Head of caudate nucleus (tissue), 42 donors: ENCODE results near the gene KRI1.

Experiments
- DNase-seq, 42 donors: peaks; one replicate each; pipeline versions ENCODE4 v3.0.0 to v3.0.0-alpha.2; 2020 to 2021; ENCODE audit warnings: mixed read lengths in 7 of 42
- intact Hi-C: fragments of 100-400 bp; cut with DNase I; formaldehyde crosslinking; loops from one replicate; pipeline ENCODE4 v1.15.0; 2022

The KRI1 gene

DNA sequence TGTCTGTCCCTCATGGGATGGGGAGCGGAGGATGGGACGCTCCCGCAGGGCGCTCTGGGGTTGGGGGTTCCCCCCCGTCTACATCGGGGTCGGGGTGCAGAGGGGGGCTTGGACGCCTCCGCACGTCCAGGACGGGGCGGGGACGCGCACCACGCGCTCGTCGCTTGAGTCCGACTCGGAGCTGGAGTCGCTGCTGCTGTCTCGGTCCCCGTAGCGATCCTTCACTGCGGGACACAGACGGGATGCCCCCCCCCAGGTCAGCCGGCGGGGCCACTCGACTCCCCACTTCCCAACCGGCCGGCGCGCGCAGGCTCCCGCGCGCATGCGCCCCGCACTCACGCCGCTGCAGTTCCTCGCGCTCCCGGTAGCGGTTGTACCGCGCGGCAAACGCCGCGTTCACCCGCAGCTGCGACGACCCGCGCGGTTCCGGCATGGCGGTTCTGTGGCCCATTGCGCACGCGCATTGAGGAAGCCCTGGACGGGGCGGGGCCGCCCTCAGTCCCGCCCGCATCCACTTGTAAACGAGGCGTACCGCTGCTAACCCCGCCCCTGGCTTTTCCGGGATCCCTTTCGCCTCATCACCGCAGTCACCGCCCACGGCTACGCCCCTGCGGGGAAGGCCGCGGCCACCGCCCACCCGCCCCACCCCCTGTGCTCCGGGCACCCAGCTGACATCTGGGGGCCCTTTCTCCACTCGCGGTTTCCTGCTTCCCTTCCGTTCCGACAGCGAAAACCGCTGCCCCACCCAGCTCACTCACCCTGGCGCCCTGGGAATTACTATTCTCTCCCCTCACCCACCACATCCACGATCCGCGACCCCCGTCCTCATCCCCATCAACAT, at the start of gene KRI1:
TSS of gene KRI1 (minus strand) at position 444 of the 841 bp plus-strand sequence. CDS start at position 433, 11 bp downstream.
- peak; percentile 94 to 99 (median 98) for DNase-seq
- intact Hi-C loops, result loop anchor here (5.0 to 10.0 kb wide), 2 partner anchors 63 to 161 kb away; partner anchors contain the start of genes CDC37 and KEAP1

- DNase-seq, result peak; percentile 47 to 89 (median 73)
- intact Hi-C loops, result no loop called here
Observed at GRCh38 chr19:10612499-10613119, 46.8 kb upstream of the KRI1 start.

DNA sequence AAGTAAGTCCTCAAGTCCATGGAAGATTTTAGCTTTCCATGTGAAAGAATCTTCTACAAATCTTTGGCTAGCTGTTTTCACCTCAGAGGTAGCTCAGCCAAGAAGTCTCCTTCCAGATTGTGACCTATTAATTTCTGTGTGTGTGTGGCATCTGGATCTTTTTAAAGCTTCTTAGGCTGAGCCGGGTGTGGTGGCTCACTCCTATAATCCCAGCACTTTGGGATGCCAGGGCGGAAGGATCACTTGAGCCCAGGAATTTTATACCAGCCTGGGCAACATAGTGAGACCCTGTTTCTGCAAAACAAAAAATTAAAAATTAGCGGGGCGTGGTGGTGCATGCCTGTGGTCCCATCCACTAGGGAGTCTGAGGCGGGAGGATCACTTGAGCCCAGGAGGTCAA, 46.1 kb upstream of the KRI1 start:
- DNase-seq, result no peak
- intact Hi-C loops, result no loop called here

GRCh38 chr19:10604460-10604980, 38.7 kb upstream of the KRI1 start:
- intact Hi-C loops, result no loop called here

DNA sequence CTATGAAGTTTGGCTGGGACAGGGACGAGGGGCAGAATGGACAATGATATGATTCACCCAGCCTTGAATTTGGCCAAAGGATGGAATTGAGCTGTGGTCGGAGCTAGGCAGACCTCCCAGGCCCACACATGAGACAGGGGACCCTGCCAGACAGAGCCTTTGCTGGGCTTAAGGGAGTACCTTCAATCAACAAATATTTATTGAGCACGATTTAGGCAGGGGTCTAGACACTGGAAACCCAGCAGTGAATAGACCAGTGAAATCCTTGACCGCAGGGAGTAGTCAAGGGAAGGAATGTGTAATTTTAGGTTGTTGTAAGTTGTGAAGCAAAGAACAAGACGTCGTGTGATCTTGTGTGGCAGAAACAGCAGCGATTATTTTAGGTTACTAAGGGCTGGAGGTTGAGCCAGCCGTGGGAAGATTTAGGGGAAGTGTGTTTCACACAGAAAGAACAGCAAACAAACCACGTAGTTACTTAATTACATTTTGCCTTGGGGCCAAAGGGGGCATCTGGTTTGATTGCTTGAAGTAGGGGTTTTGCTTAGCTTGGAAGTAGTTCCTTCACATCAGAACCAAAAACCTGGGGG, 38.2 kb upstream of the KRI1 start:
- no peak for DNase-seq
- intact Hi-C loops, result no loop called here

More at GRCh38 chr19:10604460-10604980, 38.7 kb upstream of the KRI1 start:
- DNase-seq, result no peak

DNA sequence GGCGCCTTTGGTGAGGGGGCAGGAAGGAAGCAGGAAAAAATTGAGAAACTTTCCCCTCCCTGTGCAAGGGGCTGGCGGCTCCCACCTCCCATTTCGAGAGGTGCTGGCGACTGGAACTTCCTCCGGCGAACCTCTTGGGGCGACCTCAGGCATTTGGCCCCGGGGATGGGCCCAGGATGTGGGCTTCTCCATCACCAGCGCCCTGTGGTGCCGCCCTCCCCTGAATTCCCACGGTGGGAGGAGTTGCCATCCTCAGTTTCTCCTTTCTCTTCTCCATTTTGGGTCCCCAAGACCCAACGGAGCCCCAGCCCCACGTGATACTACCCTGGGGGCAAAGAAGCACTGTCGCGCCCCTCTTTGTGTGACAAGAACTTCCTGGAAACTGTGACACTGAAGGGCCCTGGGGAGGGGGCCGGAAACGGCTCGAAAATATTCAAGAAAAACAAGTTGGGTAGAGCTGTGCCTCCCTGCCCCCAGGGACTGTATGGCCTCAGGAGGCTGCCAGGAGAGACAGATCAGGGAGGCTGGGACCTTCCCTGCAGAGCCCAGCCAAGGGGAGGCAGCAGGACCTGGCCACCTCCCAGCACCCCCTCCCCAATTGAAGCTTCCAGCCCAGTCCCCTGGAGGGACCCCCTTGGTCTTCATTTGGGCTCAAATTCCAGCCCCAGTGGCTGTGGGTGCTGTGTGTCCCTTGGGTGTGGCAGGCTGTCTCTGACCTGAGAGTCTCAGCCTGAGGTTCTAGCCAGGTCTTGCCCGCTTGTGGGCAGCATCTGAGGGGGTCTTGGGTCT, 37.5 kb upstream of the KRI1 start:
- intact Hi-C loops, result no loop called here
- DNase-seq, result peak in 1 of 42 donors; percentile 12

- peak; percentile 56 to 92 (median 86) for DNase-seq
- intact Hi-C loops, result no loop called here
Observed at GRCh38 chr19:10602330-10603083, 36.7 kb upstream of the KRI1 start.

- intact Hi-C loops, result no loop called here
- DNase-seq, result no peak
Observed at GRCh38 chr19:10601999-10602329, 36.2 kb upstream of the KRI1 start.

DNA sequence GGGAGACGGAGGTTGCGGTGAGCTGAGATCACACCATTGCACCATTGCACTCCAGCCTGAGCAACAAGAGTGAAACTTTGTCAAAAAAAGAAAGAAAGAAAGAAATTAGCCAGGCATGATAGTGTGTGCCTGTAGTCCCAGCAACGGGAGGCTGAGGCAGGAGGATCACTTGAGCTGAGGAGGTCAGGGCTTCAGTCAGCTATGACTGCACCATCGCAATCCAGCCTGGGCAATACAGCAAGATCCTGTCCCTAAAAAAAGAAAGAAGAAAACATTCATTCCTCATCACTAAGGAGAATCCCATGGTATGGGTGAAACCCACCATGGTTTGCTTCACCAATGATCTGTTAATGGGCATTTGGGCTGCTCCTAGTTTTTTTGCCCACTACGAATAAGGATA, 34.3 kb upstream of the KRI1 start:
- DNase-seq, result no peak
- intact Hi-C loops, result no loop called here

GRCh38 chr19:10593820-10594637, 28.2 kb upstream of the KRI1 start:
- DNase-seq, result peak in 40 of 42 donors; percentile 23 to 80 (median 56)
- intact Hi-C loops, result no loop called here

DNA sequence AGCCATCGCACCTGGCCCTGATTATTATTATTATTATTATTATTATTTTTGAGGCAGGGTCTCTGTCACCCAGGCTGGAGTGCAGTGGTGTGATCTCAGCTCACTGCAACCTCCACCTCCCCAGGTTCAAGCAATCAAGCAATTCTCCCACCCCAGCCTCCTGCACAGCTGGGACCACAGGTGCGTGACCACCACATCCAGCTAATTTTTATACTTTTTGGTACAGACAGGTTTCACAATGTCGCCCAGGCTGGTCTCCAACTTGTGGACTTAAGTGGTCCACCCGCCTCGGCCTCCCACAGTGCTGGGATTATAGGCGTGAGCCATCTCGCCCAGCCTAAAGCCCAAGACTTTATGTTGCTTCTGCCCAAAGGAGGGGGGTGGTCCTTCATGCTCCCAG, 27.3 kb upstream of the KRI1 start:
- DNase-seq, result no peak
- intact Hi-C loops, result no loop called here

DNA sequence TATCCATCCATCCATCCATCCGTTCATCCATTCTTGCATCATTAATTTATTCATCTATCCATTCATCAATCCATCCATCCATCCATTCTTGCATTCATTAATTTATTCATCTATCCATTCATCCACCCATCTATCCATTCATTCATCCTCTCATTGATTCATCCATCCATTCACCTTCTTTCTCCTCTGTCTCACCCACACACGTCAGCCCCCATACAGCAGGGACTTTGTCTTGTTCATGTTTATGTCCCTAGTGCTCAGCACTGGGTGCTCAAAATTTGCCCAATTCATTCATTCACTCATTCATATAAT, 22.0 kb upstream of the KRI1 start:
- intact Hi-C loops, result no loop called here
- no peak for DNase-seq

GRCh38 chr19:10587022-10587838, 21.4 kb upstream of the KRI1 start, which contains the start of gene AP1M2:
TSS of gene AP1M2 (minus strand) at chr19:10587312. CDS start at chr19:10587231, 81 bp downstream.
- intact Hi-C loops, result no loop called here
- DNase-seq, result no peak

DNA sequence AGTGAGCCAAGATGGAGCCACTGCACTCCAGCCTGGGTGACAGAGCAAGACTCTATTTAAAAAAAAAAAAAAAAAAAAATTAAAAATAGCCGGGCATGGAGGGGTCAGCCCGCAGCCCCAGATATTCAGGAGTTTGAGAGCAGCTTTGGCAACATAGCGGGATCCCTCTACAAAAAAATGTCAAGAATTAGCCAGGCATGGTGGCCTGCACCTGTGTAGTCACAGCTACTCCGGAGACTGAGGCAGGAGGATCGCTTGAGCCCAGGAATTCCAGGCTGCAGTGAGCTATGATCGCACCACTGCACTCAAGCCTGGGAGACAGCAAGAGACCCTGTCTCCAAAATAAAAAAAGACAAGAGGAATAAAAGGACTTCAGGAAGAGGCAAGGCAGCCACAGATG, 20.6 kb upstream of the KRI1 start:
- no peak for DNase-seq
- intact Hi-C loops, result no loop called here

DNA sequence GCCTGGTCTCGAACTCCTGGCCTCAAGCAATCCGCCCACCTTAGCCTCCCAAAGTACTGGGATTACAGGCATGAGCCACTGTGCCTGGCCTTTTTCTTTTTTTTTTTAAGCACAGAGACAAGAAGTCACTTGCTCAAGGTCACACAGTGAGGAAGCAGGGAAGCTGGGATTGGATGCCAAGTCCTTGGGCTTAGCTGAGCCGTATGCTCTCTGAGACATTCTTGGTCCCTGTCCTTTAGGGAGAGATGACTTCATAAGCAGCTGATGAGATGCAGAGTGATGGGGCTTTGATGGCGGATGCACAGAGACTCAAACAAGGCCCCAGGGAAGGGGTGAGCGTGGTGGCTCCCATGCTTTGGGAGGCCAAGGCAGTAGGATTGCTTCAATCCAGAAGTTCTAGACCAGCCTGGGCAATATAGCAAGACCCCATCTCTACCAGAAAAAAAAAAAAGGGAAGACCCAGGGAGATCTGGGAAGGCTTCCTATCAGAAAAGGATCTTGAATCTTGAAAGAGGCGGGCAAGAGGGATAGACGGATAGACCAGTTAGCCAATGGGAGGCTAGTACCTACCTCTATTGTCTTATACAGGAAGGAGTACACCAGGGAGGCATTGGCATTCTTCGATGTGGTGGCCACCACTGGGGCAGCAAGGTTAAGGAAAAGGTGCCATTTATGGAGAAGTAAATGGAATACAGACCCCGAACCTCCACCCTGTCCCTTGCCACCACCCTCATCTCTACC, 17.4 kb upstream of the KRI1 start:
- DNase-seq, result no peak

GRCh38 chr19:10582091-10582490, 16.3 kb upstream of the KRI1 start:
- no peak for DNase-seq
- intact Hi-C loops, result no loop called here

More for the DNA sequence above, 17.4 kb upstream of the KRI1 start:
- intact Hi-C loops, result no loop called here
